Hair follicular keratinocyte (primary cell): ENCODE data around the gene GBP2. TPM values are rescaled to one million over a fixed set of nuclear protein-coding genes. Genes with fewer than 3 reads are reported as not detected.

Experiments used
- total RNA-seq: library from RNA; depleted of rRNA; stranded (reverse); fragments of >200 nt; gene quantifications from 2 replicates; pipeline ENCODE4 v1.2.3, GENCODE V29; 2015

The GBP2 gene, protein sequence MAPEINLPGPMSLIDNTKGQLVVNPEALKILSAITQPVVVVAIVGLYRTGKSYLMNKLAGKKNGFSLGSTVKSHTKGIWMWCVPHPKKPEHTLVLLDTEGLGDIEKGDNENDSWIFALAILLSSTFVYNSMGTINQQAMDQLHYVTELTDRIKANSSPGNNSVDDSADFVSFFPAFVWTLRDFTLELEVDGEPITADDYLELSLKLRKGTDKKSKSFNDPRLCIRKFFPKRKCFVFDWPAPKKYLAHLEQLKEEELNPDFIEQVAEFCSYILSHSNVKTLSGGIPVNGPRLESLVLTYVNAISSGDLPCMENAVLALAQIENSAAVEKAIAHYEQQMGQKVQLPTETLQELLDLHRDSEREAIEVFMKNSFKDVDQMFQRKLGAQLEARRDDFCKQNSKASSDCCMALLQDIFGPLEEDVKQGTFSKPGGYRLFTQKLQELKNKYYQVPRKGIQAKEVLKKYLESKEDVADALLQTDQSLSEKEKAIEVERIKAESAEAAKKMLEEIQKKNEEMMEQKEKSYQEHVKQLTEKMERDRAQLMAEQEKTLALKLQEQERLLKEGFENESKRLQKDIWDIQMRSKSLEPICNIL
- total RNA-seq: 0.31 and 0.53 TPM in 2 replicates

DNA sequence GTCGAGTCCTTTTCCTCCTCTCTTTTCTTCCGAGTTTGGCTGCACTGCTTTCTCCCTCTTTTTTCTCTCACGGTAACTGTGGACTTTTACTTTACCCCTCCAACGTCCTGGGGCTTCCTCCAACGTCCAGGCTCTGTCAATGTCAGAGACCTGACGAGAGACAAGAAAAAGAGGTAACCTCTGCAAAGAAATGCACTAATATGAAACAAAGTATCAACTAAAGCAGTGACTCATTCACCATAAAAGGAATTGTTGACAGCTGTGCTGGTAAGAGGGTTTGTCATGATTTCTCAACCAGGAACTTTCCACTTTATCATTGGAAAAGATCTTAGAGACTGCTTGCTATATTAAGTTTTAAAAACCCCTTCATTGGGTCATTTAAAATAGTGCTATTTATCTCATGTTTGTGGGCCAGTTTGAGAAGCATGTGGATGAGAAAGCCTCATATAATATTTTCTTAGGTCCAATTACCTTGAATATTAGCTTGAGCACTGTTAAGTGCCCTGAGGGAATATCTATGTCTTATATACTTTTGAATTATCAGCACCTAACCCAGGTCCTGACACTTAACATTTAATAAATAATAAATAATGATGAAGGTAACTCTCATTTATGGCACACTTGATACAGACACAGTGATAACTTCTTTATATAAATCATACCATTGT, at the start of gene GBP2:
Gene GBP2 (minus strand): TSS at position 202 of the 668 bp plus-strand sequence. CDS start 4,148 bp downstream, outside the sequence.

DNA sequence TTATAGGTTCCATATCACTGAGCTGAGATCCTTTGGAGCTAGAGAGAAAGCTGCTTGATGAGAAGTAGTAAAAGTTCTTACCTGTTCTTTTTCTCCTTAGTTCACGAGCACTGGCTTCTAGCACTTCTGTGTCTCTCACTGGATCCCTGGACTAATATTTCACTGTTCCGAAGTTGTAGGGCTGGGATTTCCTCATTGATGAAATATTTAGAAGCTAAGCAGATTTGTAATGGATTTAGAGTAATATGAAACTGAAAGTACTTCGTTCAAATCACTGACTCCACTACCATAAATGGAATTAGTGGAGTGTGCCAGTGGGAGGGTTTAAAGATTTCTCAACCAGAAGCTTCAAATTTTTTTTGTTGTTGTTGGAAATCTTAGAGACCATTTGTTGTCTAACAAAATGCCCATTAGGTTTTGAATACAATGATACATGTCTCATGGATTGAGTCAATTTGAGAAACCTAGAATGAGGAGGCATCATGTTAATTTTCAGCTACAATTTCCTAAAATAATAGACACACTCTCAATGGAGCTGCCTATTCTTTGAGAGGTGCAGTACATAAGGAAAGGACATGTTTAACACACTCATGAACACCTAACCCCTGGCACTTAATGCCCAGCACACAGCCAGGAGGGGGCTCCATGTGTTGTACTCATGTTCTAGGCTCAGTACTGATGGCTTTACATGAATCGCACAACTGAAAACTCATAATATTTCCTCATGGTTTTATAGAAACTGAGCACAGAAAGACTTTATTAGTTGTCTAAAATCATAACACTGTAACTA, 60.6 kb downstream of the GBP2 start, which contains the start of gene GBP1:
Gene GBP1 (minus strand): TSS at position 130 of the 790 bp plus-strand sequence. CDS start 1,974 bp downstream, outside the sequence.

Other genes starting within 250 kb of the GBP2 start
- 26.4 and 30.3 TPM in 2 replicates for gene GTF2B, start 234.5 kb downstream of the GBP2 start, total RNA-seq
- 33.3 and 38.1 TPM in 2 replicates for gene KYAT3, start 133.5 kb downstream of the GBP2 start, total RNA-seq
- gene RBMXL1, start 133.5 kb downstream of the GBP2 start, total RNA-seq: 8.8 and 11.8 TPM in 2 replicates
- gene GBP3, start 103.2 kb downstream of the GBP2 start, total RNA-seq: 7.3 and 10.5 TPM in 2 replicates
- 3.1 and 7.7 TPM in 2 replicates for gene GBP1, start 60.9 kb downstream of the GBP2 start, total RNA-seq
- gene GBP7, start 49.9 kb upstream of the GBP2 start, total RNA-seq: not detected in 2 replicates
- under 0.01 and 0.04 TPM in 2 replicates for gene GBP4, start 72.8 kb upstream of the GBP2 start, total RNA-seq
- 0.11 TPM in 1 of 2 replicates, not detected in the other for gene GBP5, start 146.7 kb upstream of the GBP2 start, total RNA-seq
- 0.61 and 1.3 TPM in 2 replicates for gene GBP6, start 237.9 kb upstream of the GBP2 start, total RNA-seq